RWPE2 (cell line): ENCODE measurements around the gene HOXA4.

Source experiments
- ATAC-seq: fragments of 200-7000 bp; cut with Tn5 transposase; 3 replicates; pipeline ENCODE4 v1.9.1; 2021; ENCODE audit warnings: low read depth
- DNase-seq: peaks from one replicate; pipeline ENCODE4 v3.0.0-alpha.2; 2020; ENCODE audit warnings: low spot score
- H3K27ac ChIP-seq: fragments of 450-650 bp; 2 replicates; pipeline ENCODE4 v1.5.1; 2017; ENCODE audit warnings: mild to moderate bottlenecking; ENCODE audit not compliant: poor library complexity, severe bottlenecking
- H3K27me3 ChIP-seq: fragments of 250-450 bp; sonication (Bioruptor Pico); 2 replicates; pipeline ENCODE4 v1.5.1; 2021; ENCODE audit warnings: mild to moderate bottlenecking, moderate library complexity; ENCODE audit not compliant: insufficient read depth, poor library complexity, severe bottlenecking
- H3K36me3 ChIP-seq: fragments of 250-450 bp; sonication (Bioruptor Pico); 2 replicates; pipeline ENCODE4 v1.5.1; 2020; ENCODE audit warnings: low read depth, mild to moderate bottlenecking, moderate library complexity
- H3K4me1 ChIP-seq: fragments of 250-450 bp; sonication (Bioruptor Pico); 2 replicates; pipeline ENCODE4 v1.5.1; 2021; ENCODE audit warnings: mild to moderate bottlenecking, moderate library complexity; ENCODE audit not compliant: insufficient read depth, poor library complexity, severe bottlenecking
- H3K4me3 ChIP-seq: fragments of 250-450 bp; sonication (Bioruptor Pico); 2 replicates; pipeline ENCODE4 v1.5.1; 2021; ENCODE audit warnings: mild to moderate bottlenecking, moderate library complexity; ENCODE audit not compliant: severe bottlenecking
- H3K9me3 ChIP-seq: fragments of 250-450 bp; sonication (Bioruptor Pico); 2 replicates; pipeline ENCODE4 v1.5.1; 2021; ENCODE audit warnings: mild to moderate bottlenecking, moderate library complexity; ENCODE audit not compliant: severe bottlenecking
- CTCF ChIP-seq: fragments of 450-650 bp; IDR thresholded peaks from one replicate; pipeline ENCODE4 v1.5.1; 2017; ENCODE audit warnings: mild to moderate bottlenecking, moderate library complexity; ENCODE audit not compliant: poor library complexity, severe bottlenecking

Gene HOXA4

GRCh38 chr7:27091941-27092818 lies 38.4 kb downstream of the HOXA4 start:
- Histone ChIP-seq H3K4me1 (no peaks in the 10 kb centered on the region), H3K27me3 (no peaks in the 10 kb centered on the region), H3K36me3 (no peaks in the 10 kb centered on the region), H3K27ac (no peak overlapping the region), H3K9me3 (no peaks in the 10 kb centered on the region), H3K4me3 (no peak overlapping the region)
- ATAC-seq (no peak), DNase-seq (no peak)
- TF ChIP-seq CTCF: no peak

GRCh38 chr7:27091105-27091504 lies 39.5 kb downstream of the HOXA4 start:
- no peak overlapping the region for H3K4me3 ChIP-seq
- H3K27me3 ChIP-seq: no peaks in the 10 kb centered on the region
- DNase-seq (no peak), ATAC-seq (no peak)
- H3K27ac ChIP-seq: no peak overlapping the region
- H3K4me1 ChIP-seq: no peaks in the 10 kb centered on the region
- no peaks in the 10 kb centered on the region for H3K36me3 ChIP-seq
- TF ChIP-seq CTCF: no peak
- no peaks in the 10 kb centered on the region for H3K9me3 ChIP-seq

GRCh38 chr7:27088002-27088922 lies 42.3 kb downstream of the HOXA4 start:
- H3K27me3 ChIP-seq: no peaks in the 10 kb centered on the region
- no peak for DNase-seq
- H3K27ac ChIP-seq: no peak overlapping the region
- no peak for TF ChIP-seq CTCF
- ATAC-seq: no peak
- H3K4me1 ChIP-seq: no peaks in the 10 kb centered on the region
- H3K36me3 ChIP-seq: no peaks in the 10 kb centered on the region
- no peaks in the 10 kb centered on the region for H3K9me3 ChIP-seq
- H3K4me3 ChIP-seq: no peak overlapping the region

GRCh38 chr7:27083646-27084045 lies 46.9 kb downstream of the HOXA4 start:
- DNase-seq (no peak), ATAC-seq (no peak)
- H3K27me3 ChIP-seq: no peaks in the 10 kb centered on the region
- peak overlapping the region; percentile 80 for H3K27ac ChIP-seq
- no peaks in the 10 kb centered on the region for H3K9me3 ChIP-seq
- peaks cover 38% of the 10 kb centered on the region for H3K4me1 ChIP-seq
- no peak overlapping the region for H3K4me3 ChIP-seq
- H3K36me3 ChIP-seq: no peaks in the 10 kb centered on the region
- no peak for TF ChIP-seq CTCF
